Astrocyte of the spinal cord (primary cell): ENCODE results near the gene MRPL58.

Experiments
- DNase-seq: peaks from one replicate; pipeline ENCODE4 v3.0.0; 2011; ENCODE audit warnings: low read depth, low spot score
- H3K4me3 ChIP-seq: 2 replicates; pipeline ENCODE4 v1.5.1; 2011; ENCODE audit warnings: low read depth, mild to moderate bottlenecking, low read length, moderate library complexity
- in situ Hi-C: cut with HindIII; loops from 2 replicates; pipeline ENCODE4 v1.10.0; 2017; ENCODE audit warnings: low sequenced_read_pairs
- TF ChIP-seq, protein P1 (sequence below): IDR thresholded peaks from 2 replicates; pipeline ENCODE4 v1.5.1; 2012; ENCODE audit warnings: low read depth, mild to moderate bottlenecking, low read length, inconsistent platforms

MRPL58 gene

DNA sequence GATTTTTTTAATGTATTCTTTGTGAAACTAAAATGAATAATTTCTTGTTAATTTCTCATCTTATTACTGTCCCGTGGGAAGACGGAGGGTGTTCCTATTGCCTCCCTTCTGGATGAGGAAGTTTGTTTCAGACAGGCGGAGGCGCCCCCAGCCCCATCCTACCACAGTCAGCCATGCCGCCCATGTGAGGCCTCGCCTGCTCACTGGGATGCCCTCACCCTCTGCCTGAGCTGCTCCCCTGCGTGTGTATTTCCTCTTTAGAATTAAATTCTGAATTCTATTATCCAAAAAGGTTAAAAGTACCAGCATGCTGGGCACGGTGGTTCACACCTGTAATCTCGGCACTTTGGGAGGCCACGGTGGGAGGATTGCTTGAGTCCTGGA lies 48.6 kb downstream of the MRPL58 start:
- in situ Hi-C loops: no loop called here
- TF ChIP-seq, protein P1, sequence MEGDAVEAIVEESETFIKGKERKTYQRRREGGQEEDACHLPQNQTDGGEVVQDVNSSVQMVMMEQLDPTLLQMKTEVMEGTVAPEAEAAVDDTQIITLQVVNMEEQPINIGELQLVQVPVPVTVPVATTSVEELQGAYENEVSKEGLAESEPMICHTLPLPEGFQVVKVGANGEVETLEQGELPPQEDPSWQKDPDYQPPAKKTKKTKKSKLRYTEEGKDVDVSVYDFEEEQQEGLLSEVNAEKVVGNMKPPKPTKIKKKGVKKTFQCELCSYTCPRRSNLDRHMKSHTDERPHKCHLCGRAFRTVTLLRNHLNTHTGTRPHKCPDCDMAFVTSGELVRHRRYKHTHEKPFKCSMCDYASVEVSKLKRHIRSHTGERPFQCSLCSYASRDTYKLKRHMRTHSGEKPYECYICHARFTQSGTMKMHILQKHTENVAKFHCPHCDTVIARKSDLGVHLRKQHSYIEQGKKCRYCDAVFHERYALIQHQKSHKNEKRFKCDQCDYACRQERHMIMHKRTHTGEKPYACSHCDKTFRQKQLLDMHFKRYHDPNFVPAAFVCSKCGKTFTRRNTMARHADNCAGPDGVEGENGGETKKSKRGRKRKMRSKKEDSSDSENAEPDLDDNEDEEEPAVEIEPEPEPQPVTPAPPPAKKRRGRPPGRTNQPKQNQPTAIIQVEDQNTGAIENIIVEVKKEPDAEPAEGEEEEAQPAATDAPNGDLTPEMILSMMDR: no peak
- no peak overlapping the region for H3K4me3 ChIP-seq
- DNase-seq: no peak

DNA sequence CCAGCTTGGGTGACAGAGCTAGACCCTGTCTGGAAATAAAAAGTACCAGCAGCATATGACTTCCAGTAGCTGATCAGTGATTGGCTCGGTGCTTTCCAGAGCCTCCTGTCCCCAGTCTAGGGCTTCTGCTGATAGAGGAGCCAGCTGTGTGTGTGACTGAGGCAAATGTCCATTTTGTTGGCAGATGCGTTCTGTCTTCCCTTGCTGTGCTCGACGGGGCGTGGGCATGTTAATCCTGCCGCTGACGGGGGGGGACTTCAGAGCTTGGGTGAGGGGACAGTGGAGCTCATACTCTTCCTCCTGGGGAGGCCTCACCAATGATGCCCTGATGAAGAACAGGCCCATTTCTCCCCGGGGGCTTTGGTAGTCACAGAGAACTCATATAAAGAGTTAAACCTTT lies 49.1 kb downstream of the MRPL58 start:
- TF ChIP-seq, protein P1: no peak
- no peak for DNase-seq
- H3K4me3 ChIP-seq: no peak overlapping the region
- in situ Hi-C loops: no loop called here

DNA sequence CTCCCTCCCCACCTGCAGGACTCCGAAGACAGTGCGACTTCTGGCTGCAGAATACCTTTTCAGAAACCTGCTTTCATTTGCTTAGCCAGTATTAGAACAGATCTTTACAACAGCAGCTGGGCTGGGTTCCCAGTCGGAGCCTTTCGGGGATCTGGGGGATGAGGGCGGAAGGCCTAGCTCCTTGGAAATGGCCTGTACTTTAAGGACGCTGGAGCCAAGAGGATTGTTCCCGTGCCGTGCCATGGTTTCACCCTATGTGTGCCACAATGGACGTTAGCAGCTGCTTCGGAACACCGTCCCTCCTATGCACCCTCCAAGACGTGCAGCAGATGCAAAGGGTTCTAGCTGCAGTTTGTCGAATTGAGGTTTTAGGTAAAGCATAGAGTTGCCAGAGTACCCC lies 50.7 kb downstream of the MRPL58 start:
- TF ChIP-seq, protein P1: no peak
- DNase-seq: no peak
- in situ Hi-C loops: no loop called here
- no peak overlapping the region for H3K4me3 ChIP-seq

DNA sequence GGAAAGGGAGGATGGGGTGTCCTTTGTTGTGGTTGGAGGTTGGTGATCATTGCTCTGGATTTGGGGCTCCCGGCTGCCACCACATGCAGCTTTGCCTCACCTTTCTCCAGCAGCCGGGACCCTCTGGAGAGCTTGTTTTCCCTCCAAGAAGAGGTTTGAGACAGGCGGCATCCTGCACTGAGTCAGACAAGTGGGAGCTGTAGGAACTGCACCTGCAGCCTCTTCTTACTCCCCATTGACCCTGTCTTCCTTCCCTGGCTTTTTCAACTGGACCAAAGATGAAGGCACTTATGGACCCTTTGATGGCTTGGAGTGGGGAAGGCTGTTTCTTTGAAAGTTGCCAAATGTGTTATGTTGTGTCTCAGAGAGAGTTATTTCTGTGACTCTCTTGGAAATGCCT lies 51.2 kb downstream of the MRPL58 start:
- TF ChIP-seq, protein P1: no peak
- H3K4me3 ChIP-seq: no peak overlapping the region
- DNase-seq: no peak
- in situ Hi-C loops: no loop called here

DNA sequence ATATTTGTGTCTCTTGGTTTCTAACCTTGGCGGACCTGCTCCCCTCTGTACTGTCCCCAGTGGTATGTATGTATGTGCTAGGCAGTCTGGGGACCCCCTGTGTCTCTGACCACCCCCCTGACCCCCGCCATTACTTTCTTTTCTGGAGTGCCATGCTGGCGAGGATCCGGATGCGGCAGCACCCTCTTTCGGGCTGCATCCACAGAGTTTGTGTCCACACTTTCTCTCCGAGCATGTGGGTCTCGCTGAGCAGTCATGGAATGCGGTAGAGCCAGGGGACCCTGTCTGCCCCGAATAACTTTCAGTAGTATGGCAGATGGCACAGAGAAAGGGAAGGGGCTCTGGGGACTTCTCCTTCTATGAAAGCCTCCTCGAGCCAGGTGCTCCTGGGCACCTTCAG lies 51.6 kb downstream of the MRPL58 start:
- TF ChIP-seq, protein P1: no peak
- H3K4me3 ChIP-seq: no peak overlapping the region
- in situ Hi-C loops: no loop called here
- DNase-seq: no peak

DNA sequence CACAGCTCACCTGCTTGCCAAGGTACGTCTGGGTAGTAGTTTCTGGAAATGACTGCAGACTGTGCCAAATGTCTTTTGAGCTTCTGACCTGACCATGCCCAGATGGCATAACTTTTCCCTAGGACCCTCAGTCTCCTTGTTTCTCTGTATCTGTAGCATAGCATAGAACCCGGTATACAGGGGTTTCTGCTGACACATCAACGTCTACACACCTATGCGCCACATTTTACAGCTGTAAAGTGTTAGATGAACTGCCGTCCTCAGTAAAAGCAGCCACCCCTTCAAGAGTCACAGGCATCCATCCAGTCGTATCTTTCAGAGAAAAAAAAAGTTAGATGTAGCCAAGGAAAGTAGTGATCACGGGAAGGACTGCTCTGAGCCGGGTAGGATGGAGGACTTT lies 52.0 kb downstream of the MRPL58 start:
- in situ Hi-C loops: no loop called here
- no peak for DNase-seq
- H3K4me3 ChIP-seq: no peak overlapping the region
- TF ChIP-seq, protein P1: no peak
